RPMI7951 (cell line): Measurements from ENCODE around the gene LIPC. TPM values are rescaled to one million over a fixed set of nuclear protein-coding genes. Genes with fewer than 3 reads are reported as not detected.

Experiments
- DNase-seq: peaks from one replicate; pipeline ENCODE4 v3.0.0-alpha.2; 2012; ENCODE audit warnings: low read depth
- total RNA-seq: library from RNA; depleted of rRNA; stranded (reverse); fragments of >200 nt; shearing (Covaris generic); gene quantifications from 2 replicates; pipeline ENCODE4 v1.2.3, GENCODE V29; 2014

LIPC gene
- total RNA-seq, 1 experiment from 2014 or later, result not detected

DNA sequence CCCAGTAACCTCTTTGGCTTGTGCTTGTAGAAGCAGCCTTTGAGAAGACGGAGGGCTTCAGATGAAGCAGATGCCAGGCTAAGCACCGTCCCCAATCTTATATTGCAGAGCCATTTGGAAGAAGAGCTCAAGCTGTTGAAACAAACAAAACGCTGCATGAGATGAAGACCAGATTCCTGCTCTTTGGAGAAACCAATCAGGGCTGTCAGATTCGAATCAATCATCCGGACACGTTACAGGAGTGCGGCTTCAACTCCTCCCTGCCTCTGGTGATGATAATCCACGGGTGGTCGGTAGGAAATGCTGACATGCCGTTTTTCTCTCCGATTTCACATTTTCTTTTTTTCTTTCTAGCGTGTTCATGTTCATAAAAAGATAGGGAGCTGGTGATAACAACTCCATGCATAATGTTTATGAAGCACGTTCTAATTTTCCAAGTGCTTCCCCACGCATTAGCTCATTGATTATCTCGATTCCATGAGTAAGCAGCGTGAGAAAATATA is 106.5 kb downstream of the LIPC start:
- no peak for DNase-seq

GRCh38 chr15:58538901-58539300 is 107.1 kb downstream of the LIPC start:
- no peak for DNase-seq

DNA sequence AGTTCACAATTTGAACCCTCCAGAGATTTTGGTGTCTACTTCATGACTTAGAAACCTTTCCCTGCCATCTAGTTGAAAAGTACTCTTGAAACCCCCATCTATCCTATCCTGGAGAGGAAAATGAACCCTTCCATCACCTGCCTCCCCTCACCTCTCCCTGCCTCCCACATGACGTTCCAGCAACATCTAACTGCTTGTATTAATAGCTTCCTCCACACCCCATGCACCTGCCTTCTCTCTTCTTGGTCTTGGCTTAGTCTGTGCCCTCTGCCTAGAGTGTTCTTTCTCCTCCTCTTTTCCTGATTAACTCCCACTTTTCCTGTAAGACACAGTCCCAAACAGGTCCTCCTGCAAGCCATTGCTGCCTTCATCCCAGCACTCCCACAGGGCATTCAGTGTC is 107.8 kb downstream of the LIPC start:
- DNase-seq, result no peak

GRCh38 chr15:58541410-58542087 is 109.8 kb downstream of the LIPC start:
- no peak for DNase-seq

GRCh38 chr15:58543664-58544335 is 112.0 kb downstream of the LIPC start:
- DNase-seq, result no peak

DNA sequence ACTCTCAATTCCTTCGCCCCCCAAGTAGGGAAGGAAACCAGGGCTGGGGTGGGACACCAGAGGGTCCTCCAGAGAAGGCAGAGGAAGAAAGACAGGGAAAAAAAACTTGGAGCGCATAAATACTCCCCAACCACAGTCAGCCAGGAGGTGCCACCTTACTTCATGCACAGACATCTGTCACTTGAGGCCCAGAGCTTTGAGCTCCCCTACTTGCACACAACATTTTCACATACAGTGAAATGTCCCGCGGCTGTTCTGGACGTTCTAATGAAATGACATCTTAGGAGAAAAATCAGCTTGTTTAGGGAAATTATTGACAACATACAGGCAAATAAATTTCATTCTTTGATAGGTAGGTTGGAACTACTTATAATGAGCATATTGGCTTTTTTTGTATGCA is 113.0 kb downstream of the LIPC start:
- DNase-seq, result no peak

DNA sequence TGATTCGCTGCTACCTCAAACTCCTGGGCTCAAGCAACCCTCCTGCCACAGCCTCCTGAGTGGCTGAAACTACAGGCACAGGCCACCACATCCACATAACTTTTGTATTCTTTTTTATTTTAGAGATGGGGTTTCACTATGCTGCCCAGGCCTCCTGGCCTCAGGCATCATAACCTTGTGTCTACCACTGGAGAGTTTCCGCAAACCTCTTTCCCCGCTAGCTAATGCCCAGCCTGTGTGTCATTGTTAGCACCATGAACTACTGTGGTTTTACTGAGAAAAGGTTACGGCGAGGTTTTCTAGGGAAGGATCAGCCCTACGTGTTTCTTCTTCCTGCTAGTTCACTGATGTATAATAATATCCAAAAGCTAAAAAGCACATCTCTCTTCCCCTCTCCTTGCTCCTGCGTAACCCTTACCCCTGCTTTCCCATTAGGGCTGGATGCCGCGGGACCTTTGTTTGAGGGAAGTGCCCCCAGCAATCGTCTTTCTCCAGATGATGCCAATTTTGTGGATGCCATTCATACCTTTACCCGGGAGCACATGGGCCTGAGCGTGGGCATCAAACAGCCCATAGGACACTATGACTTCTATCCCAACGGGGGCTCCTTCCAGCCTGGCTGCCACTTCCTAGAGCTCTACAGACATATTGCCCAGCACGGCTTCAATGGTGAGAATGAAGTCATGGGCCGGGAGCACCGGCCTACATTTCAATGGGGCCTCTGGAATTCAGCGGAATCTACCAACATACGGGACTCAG is 113.7 kb downstream of the LIPC start:
- DNase-seq, result peak; percentile 93

DNA sequence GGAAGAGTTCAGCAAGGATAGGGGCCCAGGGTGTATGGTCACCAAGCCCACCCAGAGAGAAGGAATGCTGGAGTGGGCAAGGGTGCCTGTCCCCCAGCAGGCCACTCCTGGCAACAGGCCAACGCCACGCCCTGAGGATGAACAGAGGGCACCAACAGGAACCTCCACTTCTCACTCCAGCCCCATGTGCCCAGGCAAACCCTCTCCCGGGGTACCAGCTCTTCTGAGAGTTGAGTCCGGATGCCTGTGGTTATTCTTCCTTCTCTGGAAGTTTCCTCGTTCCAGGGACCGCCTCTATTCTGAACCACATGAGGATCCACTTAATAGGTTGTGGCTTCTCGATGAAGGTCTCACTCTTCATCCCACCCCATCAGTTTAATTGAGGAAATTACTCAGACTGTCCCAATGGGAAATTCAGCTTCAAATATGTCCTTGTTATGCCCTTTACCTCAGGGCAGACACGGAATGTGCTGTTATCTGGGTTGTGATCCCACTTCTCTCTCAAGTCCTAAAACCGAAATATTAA is 114.3 kb downstream of the LIPC start:
- peak; percentile 86 for DNase-seq

GRCh38 chr15:58546635-58547627 is 115.1 kb downstream of the LIPC start:
- peak; percentile 94 for DNase-seq

GRCh38 chr15:58547628-58548307 is 116.0 kb downstream of the LIPC start:
- no peak for DNase-seq

DNA sequence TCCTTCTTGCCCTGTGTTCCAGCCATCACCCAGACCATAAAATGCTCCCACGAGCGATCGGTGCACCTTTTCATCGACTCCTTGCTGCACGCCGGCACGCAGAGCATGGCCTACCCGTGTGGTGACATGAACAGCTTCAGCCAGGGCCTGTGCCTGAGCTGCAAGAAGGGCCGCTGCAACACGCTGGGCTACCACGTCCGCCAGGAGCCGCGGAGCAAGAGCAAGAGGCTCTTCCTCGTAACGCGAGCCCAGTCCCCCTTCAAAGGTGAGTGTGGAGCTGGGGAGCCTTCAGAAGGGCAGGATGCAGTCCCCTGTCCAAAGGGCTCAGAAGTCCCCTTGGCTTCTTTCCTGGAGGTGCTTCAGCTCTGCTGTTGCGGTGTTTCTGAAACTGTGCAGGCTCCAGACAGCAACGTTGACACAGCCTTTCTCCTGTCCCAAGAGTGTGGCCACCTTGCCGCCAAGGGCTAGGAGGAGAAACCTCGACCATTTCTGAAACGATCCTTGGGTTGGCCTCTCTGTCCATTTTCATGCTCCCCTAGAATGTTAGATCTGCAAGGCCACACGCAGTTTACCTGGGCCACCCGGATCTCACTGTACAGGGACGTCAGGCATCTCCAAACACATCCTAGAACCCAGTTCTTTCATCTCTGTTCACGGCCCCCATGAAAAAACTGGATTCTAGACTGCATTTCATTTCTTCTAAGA is 116.7 kb downstream of the LIPC start:
- DNase-seq, result no peak

DNA sequence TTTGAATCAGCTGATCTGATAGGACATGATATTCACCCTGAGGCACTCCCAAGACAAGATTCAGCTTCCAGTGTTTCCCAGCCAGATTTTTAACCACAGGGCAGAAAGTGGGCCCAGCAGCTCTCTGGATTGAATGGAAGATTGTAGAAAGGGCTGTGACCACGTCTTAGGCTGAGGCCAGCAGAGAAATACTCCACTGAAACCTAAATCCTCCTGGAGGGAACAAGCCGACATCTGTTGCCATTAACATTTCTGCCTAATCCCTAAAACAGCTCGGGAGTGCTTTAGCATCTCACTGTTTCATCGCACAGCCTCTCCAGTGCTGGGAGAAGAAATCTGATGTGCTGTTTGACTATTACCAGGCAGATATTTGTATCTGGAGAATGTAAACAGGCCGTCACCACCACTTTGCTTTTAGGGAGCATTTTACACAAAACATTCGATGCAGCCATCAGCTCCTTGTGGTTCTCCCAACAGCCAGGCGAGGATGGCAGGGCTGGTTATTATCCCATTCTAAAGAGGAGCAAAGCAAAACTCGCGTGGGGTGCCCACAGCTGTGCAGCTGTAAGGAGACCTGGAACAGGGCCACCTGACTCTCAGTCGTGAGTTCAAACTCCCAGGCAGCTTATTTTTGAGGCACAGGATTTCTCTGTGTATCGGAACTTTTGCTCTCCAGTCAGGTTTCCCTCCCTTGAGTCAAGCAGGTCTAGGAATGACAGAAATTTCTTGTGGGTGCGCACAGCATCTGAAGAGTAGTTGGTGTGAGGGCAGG is 117.4 kb downstream of the LIPC start:
- DNase-seq, result peak; percentile 42

GRCh38 chr15:58549785-58550074 is 117.9 kb downstream of the LIPC start:
- no peak for DNase-seq

- peak; percentile 64 for DNase-seq
Measured at GRCh38 chr15:58551084-58551763, 119.4 kb downstream of the LIPC start.

- DNase-seq, result peak; percentile 95
Measured at GRCh38 chr15:58551764-58552504, 120.1 kb downstream of the LIPC start.

GRCh38 chr15:58552505-58553364 is 120.9 kb downstream of the LIPC start:
- no peak for DNase-seq

- no peak for DNase-seq
Measured at GRCh38 chr15:58553365-58553918, 121.7 kb downstream of the LIPC start.
